GM12878 (cell line): ENCODE results near the gene ARL10. TPM values are rescaled to one million over a fixed set of nuclear protein-coding genes. Genes with fewer than 3 reads are reported as not detected.

Source experiments
- ATAC-seq: fragments of 200-7000 bp; cut with Tn5 transposase; 3 replicates; pipeline ENCODE4 v1.9.1; 2020; ENCODE audit warnings: mild to moderate bottlenecking, moderate library complexity
- BruUV-seq: library from RNA; stranded (reverse); fragments of 400-500 nt; replicated peaks from 2 replicates; lab custom pipeline; 2021; lab: Mats Ljungman, UMichigan
- CTCF ChIA-PET: fragments of 300-600 bp; sonication (Branson Sonifier 250); formaldehyde crosslinking; extraction: SDS; loops from one replicate; lab custom pipeline; 2021; ENCODE audit warnings: inconsistent platforms; lab: Yijun Ruan, JAX
- POLR2A ChIA-PET: fragments of 350-600 bp; formaldehyde crosslinking; extraction: SDS; loops from one replicate; lab custom pipeline; 2021; ENCODE audit warnings: inconsistent platforms; lab: Charles Lee
- RAD21 ChIA-PET: fragments of 300-600 bp; sonication (Branson Sonifier 250); formaldehyde crosslinking; loops from one replicate; lab custom pipeline; 2023; ENCODE audit warnings: antibody characterized with exemption; ENCODE audit not compliant: unreplicated experiment; lab: Charles Lee
- SMC1A ChIA-PET: fragments of 300-600 bp; sonication (Branson Sonifier 250); formaldehyde crosslinking; loops from one replicate; lab custom pipeline; 2023; ENCODE audit not compliant: unreplicated experiment, uncharacterized antibody; lab: Charles Lee
- DNase-seq: peaks from one replicate; pipeline ENCODE4 v3.0.0-alpha.2; 2011; ENCODE audit warnings: low read depth, low spot score
- FAIRE-seq: peaks from 3 replicates; lab custom pipeline; 2011; peaks lifted over from hg19 to GRCh38; lab: Jason Lieb, UNC
- H2AFZ ChIP-seq: 2 replicates; pipeline ENCODE4 v1.6.0; 2011; ENCODE audit warnings: low read depth, low read length, control low read depth; ENCODE audit not compliant: control insufficient read depth
- H3K27ac ChIP-seq: 2 replicates; pipeline ENCODE4 v1.5.1; 2011; ENCODE audit warnings: control low read depth; ENCODE audit not compliant: control insufficient read depth, insufficient read depth
- H3K27me3 ChIP-seq, 2 experiments: replicated peaks in 1 of 2; 2 replicates each; pipeline versions ENCODE4 v1.6.0 to v1.6.1; 2011; ENCODE audit warnings: low read length in 1 of 2; ENCODE audit not compliant: control insufficient read depth in 2 of 2, insufficient read depth in 2 of 2
- H3K36me3 ChIP-seq, 2 experiments: 2 replicates each; pipeline ENCODE4 v1.5.1; 2011; ENCODE audit warnings: low read length in 1 of 2; ENCODE audit not compliant: control insufficient read depth in 2 of 2, insufficient read depth in 2 of 2
- H3K4me1 ChIP-seq: 2 replicates; pipeline ENCODE4 v1.6.1; 2011; ENCODE audit warnings: mild to moderate bottlenecking, low read length, moderate library complexity, mixed read lengths; ENCODE audit not compliant: control insufficient read depth, insufficient read depth
- H3K4me2 ChIP-seq: 2 replicates; pipeline ENCODE4 v1.6.0; 2011; ENCODE audit warnings: control low read depth; ENCODE audit not compliant: control insufficient read depth, insufficient read depth
- H3K4me3 ChIP-seq: fragments of 200-600 bp; sonication (generic); 2 replicates; pipeline ENCODE4 v1.5.1; 2016
- H3K79me2 ChIP-seq: 2 replicates; pipeline ENCODE4 v1.6.0; 2011; ENCODE audit warnings: low read length; ENCODE audit not compliant: control insufficient read depth, insufficient read depth
- H3K9ac ChIP-seq: 2 replicates; pipeline ENCODE4 v1.8.0; 2011; ENCODE audit warnings: low read length, control low read depth, mixed read lengths; ENCODE audit not compliant: control insufficient read depth, insufficient read depth
- H3K9me3 ChIP-seq: replicated peaks from 3 replicates; pipeline ENCODE4 v1.5.1; 2011; ENCODE audit warnings: mild to moderate bottlenecking, low read length; ENCODE audit not compliant: control insufficient read depth, insufficient read depth
- H4K20me1 ChIP-seq: 2 replicates; pipeline ENCODE4 v1.6.0; 2011; ENCODE audit not compliant: control insufficient read depth, insufficient read depth
- ELK1 ChIP-seq: IDR thresholded peaks from 2 replicates; pipeline ENCODE4 v1.6.1; 2012; ENCODE audit warnings: low read depth, low read length, improper control_type of control experiment
- FOXM1 ChIP-seq: IDR thresholded peaks from 2 replicates; pipeline ENCODE4 v1.6.1; 2012; ENCODE audit warnings: low read depth, mild to moderate bottlenecking, inconsistent platforms, low read length, moderate library complexity
- JUNB ChIP-seq: IDR thresholded peaks from 2 replicates; pipeline ENCODE4 v1.6.1; 2016; ENCODE audit warnings: antibody characterized with exemption, mild to moderate bottlenecking
- JUND ChIP-seq: IDR thresholded peaks from 2 replicates; pipeline ENCODE4 v1.6.1; 2012; ENCODE audit warnings: low read depth, mild to moderate bottlenecking, low read length, improper control_type of control experiment, moderate library complexity
- MAX ChIP-seq: IDR thresholded peaks from 2 replicates; pipeline ENCODE4 v1.6.1; 2012; ENCODE audit warnings: low read depth, low read length, improper control_type of control experiment
- MXI1 ChIP-seq: fragments of 150-350 bp; IDR thresholded peaks from 2 replicates; pipeline ENCODE4 v1.6.1; 2011; ENCODE audit warnings: low read depth, mild to moderate bottlenecking, inconsistent platforms, low read length, improper control_type of control experiment
- NKRF ChIP-seq: fragments of 450-650 bp; conservative IDR thresholded peaks from 2 replicates; pipeline ENCODE4 v1.6.1; 2017; ENCODE audit warnings: mild to moderate bottlenecking, moderate library complexity
- NRF1 ChIP-seq: conservative IDR thresholded peaks from 2 replicates; pipeline ENCODE4 v1.6.1; 2011; ENCODE audit warnings: mild to moderate bottlenecking, low read depth, low read length, improper control_type of control experiment
- PAX5 ChIP-seq: IDR thresholded peaks from 2 replicates; pipeline ENCODE4 v1.6.1; 2011; ENCODE audit warnings: low read depth, low read length, borderline replicate concordance
- SREBF1 ChIP-seq: IDR thresholded peaks from 2 replicates; pipeline ENCODE4 v1.6.1; 2012; ENCODE audit warnings: mild to moderate bottlenecking, low read length
- STAT3 ChIP-seq: IDR thresholded peaks from 2 replicates; pipeline ENCODE4 v1.6.1; 2011; ENCODE audit warnings: low read depth, low read length, improper control_type of control experiment
- WRNIP1 ChIP-seq: IDR thresholded peaks from 2 replicates; pipeline ENCODE4 v1.6.1; 2011; ENCODE audit warnings: low read depth, low read length, improper control_type of control experiment, borderline replicate concordance
- WGBS: methylation state at CpG from one replicate; pipeline ENCODE4 v1.1.6; 2016; ENCODE audit warnings: low lambda C conversion rate; ENCODE audit not compliant: insufficient replicate concordance, insufficient coverage; ENCODE audit errors: missing lambda C conversion rate; 5-methylcytosine and 5-hydroxymethylcytosine counted together
- in situ Hi-C: fragments of 300-500 bp; cut with MboI; formaldehyde crosslinking; loops from 9 replicates; pipeline ENCODE4 v1.14.3; 2018; ENCODE audit warnings: mixed read lengths
- intact Hi-C: fragments of 100-400 bp; cut with micrococcal nuclease; formaldehyde crosslinking; loops from one replicate; pipeline ENCODE4 v1.14.2; 2022; ENCODE audit not compliant: unreplicated experiment
- polyA plus RNA-seq, 11 experiments: library from polyadenylated mRNA; depleted of rRNA in 4 of 11; unstranded in 6 of 11; stranded (reverse) in 5 of 11; fragments of >200 nt; fragmentation: Nextera tagmentation in 4 of 11; fragmentation: Illumina TruSeq in 1 of 11; extraction: Ambion mirVana in 4 of 11; extraction: Trizol in 1 of 11; gene quantifications; 1 replicate in 1 of 11; 2 replicates in 10 of 11; pipeline versions ENCODE4 v1.2.1 to v1.2.3, GENCODE V29; 2011 to 2016; ENCODE audit warnings: inconsistent platforms in 2 of 11, missing spikeins in 2 of 11, low read depth in 1 of 11
- total RNA-seq, 4 experiments: library from RNA; depleted of rRNA in 3 of 4; stranded (reverse); fragments of >200 nt in 3 of 4; fragmentation: Illumina TruSeq in 1 of 4; extraction: Trizol in 1 of 4; gene quantifications; 2 replicates each; pipeline versions ENCODE4 v1.2.1 to v1.2.3, GENCODE V29; 2013 to 2021
- TF ChIP-seq, protein P1 (sequence below): fragments of 450-650 bp; IDR thresholded peaks from 2 replicates; pipeline ENCODE4 v1.6.1; 2017; ENCODE audit warnings: low read depth, mild to moderate bottlenecking, moderate library complexity

Gene ARL10
- total and polyA plus RNA-seq, 10 of the 15 experiments (the other 5 are each of a cell fraction or from before 2014, with no cell fraction given) = 0.44 to 6.4 (median 2.4) TPM

- no TSS peak for BruUV-seq
- POLR2A ChIA-PET = no interaction called here
- WGBS = 73% methylated on average over 9 of the region's 9 CpGs
Measured at GRCh38 chr5:176394096-176394495, 28.8 kb downstream of the ARL10 start.

More at GRCh38 chr5:176394096-176394495, 28.8 kb downstream of the ARL10 start:
- no peaks in the 10 kb centered on the region for H4K20me1 ChIP-seq
- no peak overlapping the region for H3K27ac ChIP-seq
- no peak overlapping the region for H3K4me2 ChIP-seq
- CTCF ChIA-PET = no interaction called here
- H2AFZ ChIP-seq = no peak overlapping the region
- H3K27me3 ChIP-seq = no peaks in the 10 kb centered on the region
- TF ChIP-seq ELK1 (no peak), JUNB (no peak), STAT3 (no peak), NRF1 (no peak), FOXM1 (no peak), WRNIP1 (no peak), JUND (no peak), PAX5 (no peak), MXI1 (no peak), NKRF (no peak), MAX (no peak), SREBF1 (no peak)
- TF ChIP-seq, protein P1, sequence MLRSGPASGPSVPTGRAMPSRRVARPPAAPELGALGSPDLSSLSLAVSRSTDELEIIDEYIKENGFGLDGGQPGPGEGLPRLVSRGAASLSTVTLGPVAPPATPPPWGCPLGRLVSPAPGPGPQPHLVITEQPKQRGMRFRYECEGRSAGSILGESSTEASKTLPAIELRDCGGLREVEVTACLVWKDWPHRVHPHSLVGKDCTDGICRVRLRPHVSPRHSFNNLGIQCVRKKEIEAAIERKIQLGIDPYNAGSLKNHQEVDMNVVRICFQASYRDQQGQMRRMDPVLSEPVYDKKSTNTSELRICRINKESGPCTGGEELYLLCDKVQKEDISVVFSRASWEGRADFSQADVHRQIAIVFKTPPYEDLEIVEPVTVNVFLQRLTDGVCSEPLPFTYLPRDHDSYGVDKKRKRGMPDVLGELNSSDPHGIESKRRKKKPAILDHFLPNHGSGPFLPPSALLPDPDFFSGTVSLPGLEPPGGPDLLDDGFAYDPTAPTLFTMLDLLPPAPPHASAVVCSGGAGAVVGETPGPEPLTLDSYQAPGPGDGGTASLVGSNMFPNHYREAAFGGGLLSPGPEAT = no peak
- no peaks in the 10 kb centered on the region for H3K9me3 ChIP-seq
- SMC1A ChIA-PET = interaction anchor here (1.1 kb wide), 1 partner anchor 35 kb away, joined by 3 read pairs; no protein-coding TSS in a partner anchor
- FAIRE-seq (no peak), ATAC-seq (no peak), DNase-seq (no peak)
- no peak overlapping the region for H3K4me3 ChIP-seq
- peaks cover 15% of the 10 kb centered on the region for H3K79me2 ChIP-seq
- no peak overlapping the region for H3K9ac ChIP-seq
- intact Hi-C loops = no loop called here
- 0 out of 2 replicates have a peak, but pooled peaks cover 5% of the 10 kb centered on the region for H3K4me1 ChIP-seq
- peaks cover 3% of the 10 kb centered on the region in 2 experiments; a peak in 2 of 4 replicates for H3K36me3 ChIP-seq
- in situ Hi-C loops = no loop called here
- RAD21 ChIA-PET = no interaction called here
